HG03175 (cell line): ENCODE results near the gene ZNF160.

ENCODE experiments used
- ATAC-seq: cut with Tn5 transposase; IDR thresholded peaks from one replicate; pipeline ENCODE4 v1.9.1; 2021; ENCODE audit warnings: mild to moderate bottlenecking, moderate library complexity; ENCODE audit not compliant: unreplicated experiment

ZNF160 gene

DNA sequence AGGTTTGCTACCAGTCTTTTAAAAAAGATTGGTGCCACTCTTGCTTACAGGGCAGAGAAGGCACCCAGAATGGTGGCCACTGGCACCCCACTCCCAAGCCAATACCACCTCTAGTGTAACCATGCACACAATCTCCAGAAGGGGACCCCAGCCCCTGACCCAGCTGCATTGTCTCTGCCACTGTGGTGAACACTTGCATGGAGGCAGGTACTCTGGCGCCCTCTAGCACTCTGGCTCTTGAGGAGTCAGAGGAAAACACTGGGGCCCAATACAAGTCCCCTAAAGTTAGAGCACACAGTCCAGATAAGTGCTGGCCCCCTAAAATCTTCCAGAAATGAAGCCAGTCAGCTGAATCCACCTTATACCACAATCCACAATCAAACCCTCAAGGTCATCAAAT lies 83.5 kb downstream of the ZNF160 start:
- ATAC-seq = no peak
